GM19351 (cell line): ENCODE results near the gene IGSF3.
"Not testable (repeated sequence)": the region's sequence is repeated elsewhere in the genome, so short reads cannot be mapped to it uniquely, and the experiment has no call there.

Experiments used
- ATAC-seq: cut with Tn5 transposase; IDR thresholded peaks from one replicate; pipeline ENCODE4 v1.9.1; 2021; ENCODE audit warnings: mild to moderate bottlenecking, moderate library complexity; ENCODE audit not compliant: unreplicated experiment

IGSF3 gene

DNA sequence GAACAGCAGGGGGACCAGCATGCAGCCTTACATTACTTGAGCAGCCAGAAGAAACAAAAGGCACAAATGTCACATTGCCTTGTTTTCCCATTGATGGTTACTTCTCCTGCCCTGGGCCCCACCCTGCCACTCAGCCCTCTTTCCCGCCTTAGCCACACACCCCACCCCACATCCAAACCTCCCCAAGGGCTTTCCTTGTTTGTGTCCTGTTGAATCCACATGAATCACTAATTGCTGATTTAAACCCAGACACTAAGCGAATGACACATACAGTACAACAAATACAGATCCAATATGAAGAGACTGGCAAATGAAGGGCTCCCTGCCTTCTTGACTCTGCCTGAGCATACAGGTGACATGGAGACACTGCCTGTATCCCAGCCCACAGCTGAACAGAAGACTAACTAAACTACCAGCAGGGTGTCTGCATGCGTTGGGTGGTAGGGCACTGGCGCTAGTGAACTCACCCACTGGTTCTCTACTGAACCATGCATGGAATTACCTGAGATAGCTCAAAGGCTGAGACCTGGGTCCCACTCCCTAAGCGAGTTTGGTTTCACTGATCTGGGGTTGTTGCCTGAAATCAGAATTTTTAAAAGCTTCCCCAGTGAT lies 3.1 kb downstream of the IGSF3 start:
- ATAC-seq, result no peak

DNA sequence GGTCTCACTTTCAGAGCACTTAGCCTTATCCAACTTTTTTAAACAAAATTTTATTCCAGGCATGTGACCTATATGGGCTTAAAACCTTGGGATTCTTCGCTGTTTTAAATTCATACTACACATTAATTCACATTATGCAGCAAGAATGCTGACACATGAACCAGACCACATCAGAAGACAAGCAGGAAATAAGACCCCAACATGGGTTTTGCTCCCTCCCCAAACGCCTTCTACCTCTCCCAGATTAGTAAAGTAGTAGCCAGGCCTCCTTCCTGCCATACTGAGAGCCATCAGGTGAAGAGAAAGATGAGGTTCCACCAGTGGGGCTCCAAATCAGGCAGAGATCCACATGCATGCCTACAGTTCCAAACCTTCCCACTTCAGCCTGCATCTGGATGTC lies 3.7 kb downstream of the IGSF3 start:
- no peak for ATAC-seq

GRCh38 chr1:116661633-116662032 lies 5.9 kb downstream of the IGSF3 start:
- no peak for ATAC-seq

- ATAC-seq, result not testable (repeated sequence)
These were observed 8.9 kb downstream of the IGSF3 start for GRCh38 chr1:116658645-116659044.

GRCh38 chr1:116657836-116658235 lies 9.7 kb downstream of the IGSF3 start:
- ATAC-seq, result not testable (repeated sequence)

- no peak for ATAC-seq
These were observed 13.2 kb downstream of the IGSF3 start for GRCh38 chr1:116654351-116654750.

GRCh38 chr1:116652598-116652997 lies 14.9 kb downstream of the IGSF3 start:
- ATAC-seq, result not testable (repeated sequence)

GRCh38 chr1:116650781-116651180 lies 16.8 kb downstream of the IGSF3 start:
- not testable (repeated sequence) for ATAC-seq

- not testable (repeated sequence) for ATAC-seq
These were observed 18.5 kb downstream of the IGSF3 start for GRCh38 chr1:116649041-116649440.

DNA sequence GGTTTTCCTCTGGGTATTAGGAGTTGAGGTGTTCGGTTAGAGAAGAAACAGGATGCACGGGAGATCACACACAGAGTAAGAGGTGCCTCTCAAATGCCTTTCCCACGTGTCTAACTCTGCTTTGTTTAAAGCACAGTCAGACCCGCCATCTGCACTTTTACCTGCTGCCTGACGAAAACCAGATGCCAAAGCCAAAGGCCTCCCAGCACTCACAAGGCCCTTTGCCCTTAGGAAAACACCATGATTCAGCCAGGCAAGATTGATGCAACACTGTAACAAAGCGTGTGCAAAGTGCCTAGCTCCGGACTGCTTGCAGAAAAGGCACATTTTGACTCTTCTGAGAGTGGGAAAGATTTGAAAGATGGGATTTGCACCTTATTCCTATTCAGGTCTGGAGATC lies 19.2 kb downstream of the IGSF3 start:
- not testable (repeated sequence) for ATAC-seq

- not testable (repeated sequence) for ATAC-seq
These were observed 20.3 kb downstream of the IGSF3 start for GRCh38 chr1:116647186-116647585.

GRCh38 chr1:116646673-116647170 lies 20.8 kb downstream of the IGSF3 start:
- not testable (repeated sequence) for ATAC-seq

GRCh38 chr1:116645802-116646672 lies 21.5 kb downstream of the IGSF3 start:
- not testable (repeated sequence) for ATAC-seq

GRCh38 chr1:116644993-116645392 lies 22.5 kb downstream of the IGSF3 start:
- ATAC-seq, result not testable (repeated sequence)

- ATAC-seq, result not testable (repeated sequence)
These were observed 23.4 kb downstream of the IGSF3 start for GRCh38 chr1:116644096-116644495.

GRCh38 chr1:116643281-116643751 lies 24.2 kb downstream of the IGSF3 start:
- ATAC-seq, result not testable (repeated sequence)

GRCh38 chr1:116642311-116643280 lies 24.9 kb downstream of the IGSF3 start:
- not testable (repeated sequence) for ATAC-seq

GRCh38 chr1:116637583-116637982 lies 29.9 kb downstream of the IGSF3 start:
- ATAC-seq, result not testable (repeated sequence)

DNA sequence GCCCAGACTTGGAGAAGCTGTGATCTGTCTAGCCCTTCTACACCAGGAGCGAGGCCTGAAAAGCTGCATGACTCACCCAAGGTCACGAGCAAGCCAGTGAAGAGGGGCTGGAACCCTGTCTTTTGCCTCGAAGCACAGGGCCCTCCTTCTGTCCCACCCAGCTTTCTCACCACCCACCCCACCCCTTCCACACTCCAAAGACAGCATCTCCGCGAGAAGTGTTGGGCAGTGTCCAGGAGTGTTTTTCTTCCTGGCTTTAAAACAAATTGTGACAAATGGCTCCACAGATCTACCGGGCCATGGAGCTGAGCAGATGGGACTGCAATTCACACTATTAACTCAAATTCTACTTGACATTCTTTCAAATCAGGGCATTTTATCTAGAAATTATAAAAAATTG lies 30.9 kb downstream of the IGSF3 start:
- not testable (repeated sequence) for ATAC-seq

DNA sequence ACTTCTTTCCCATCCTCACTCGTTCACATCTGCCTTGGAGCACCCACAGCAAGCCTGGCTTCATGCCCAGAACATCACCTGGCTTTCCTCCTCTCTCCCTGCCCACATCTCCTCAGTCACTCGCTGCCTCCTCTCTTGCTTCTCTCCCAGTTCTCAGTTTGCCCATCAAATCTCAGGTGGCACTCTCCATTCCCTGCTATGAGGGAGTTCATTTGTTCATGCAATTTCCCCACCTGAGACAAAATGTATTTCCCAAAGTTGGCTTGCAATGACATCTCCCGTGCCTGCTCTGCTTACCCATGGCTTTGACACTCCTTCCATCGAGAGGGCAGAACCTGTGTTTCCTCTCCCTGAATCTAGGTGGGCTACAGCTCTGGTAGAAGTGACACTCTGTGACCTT lies 33.1 kb downstream of the IGSF3 start:
- not testable (repeated sequence) for ATAC-seq
